HEK293T (cell line): ENCODE data around the gene HOXB2.

Experiments
- CTCF ChIA-PET: fragments of 350-600 bp; formaldehyde crosslinking; extraction: SDS; loops from one replicate; lab custom pipeline; 2021; ENCODE audit warnings: antibody characterized with exemption, inconsistent platforms; lab: Yijun Ruan, JAX
- POLR2A ChIA-PET: fragments of 350-600 bp; formaldehyde crosslinking; extraction: SDS; loops from one replicate; lab custom pipeline; 2020; ENCODE audit warnings: antibody characterized with exemption, inconsistent platforms; lab: Yijun Ruan, JAX
- DNase-seq: peaks from one replicate; pipeline ENCODE4 v3.0.0; 2012; ENCODE audit warnings: mixed read lengths; ENCODE audit errors: extremely low spot score
- ARNT ChIP-seq: fragments of 450-650 bp; IDR thresholded peaks from 2 replicates; pipeline ENCODE4 v1.6.1; 2017; ENCODE audit warnings: mild to moderate bottlenecking
- BHLHE40 ChIP-seq: fragments of 450-650 bp; IDR thresholded peaks from 2 replicates; pipeline ENCODE4 v1.6.1; 2016; ENCODE audit warnings: mild to moderate bottlenecking, moderate library complexity, borderline replicate concordance
- CTBP1 ChIP-seq: fragments of 450-650 bp; IDR thresholded peaks from 2 replicates; pipeline ENCODE4 v1.6.1; 2016; ENCODE audit warnings: borderline replicate concordance
- ELF4 ChIP-seq: fragments of 450-650 bp; IDR thresholded peaks from 2 replicates; pipeline ENCODE4 v1.6.1; 2017; ENCODE audit warnings: antibody characterized with exemption
- FOXA1 ChIP-seq: fragments of 450-650 bp; IDR thresholded peaks from 2 replicates; pipeline ENCODE4 v1.6.1; 2016; ENCODE audit warnings: mild to moderate bottlenecking
- FOXK2 ChIP-seq: fragments of 450-650 bp; IDR thresholded peaks from 2 replicates; pipeline ENCODE4 v1.6.1; 2016; ENCODE audit warnings: mild to moderate bottlenecking
- FOXM1 ChIP-seq: fragments of 450-650 bp; IDR thresholded peaks from 2 replicates; pipeline ENCODE4 v1.6.1; 2017; ENCODE audit warnings: mild to moderate bottlenecking, borderline replicate concordance
- HDGF ChIP-seq: fragments of 450-650 bp; IDR thresholded peaks from 2 replicates; pipeline ENCODE4 v1.6.1; 2017; ENCODE audit warnings: antibody characterized with exemption, borderline replicate concordance
- L3MBTL2 ChIP-seq: fragments of 450-650 bp; conservative IDR thresholded peaks from 2 replicates; pipeline ENCODE4 v1.6.1; 2016; ENCODE audit warnings: mild to moderate bottlenecking
- LEF1 ChIP-seq: fragments of 450-650 bp; IDR thresholded peaks from 2 replicates; pipeline ENCODE4 v1.6.1; 2017; ENCODE audit warnings: mild to moderate bottlenecking, borderline replicate concordance
- NFRKB ChIP-seq: fragments of 450-650 bp; IDR thresholded peaks from 2 replicates; pipeline ENCODE4 v1.6.1; 2016; ENCODE audit warnings: mild to moderate bottlenecking, moderate library complexity
- PKNOX1 ChIP-seq: fragments of 450-650 bp; IDR thresholded peaks from 2 replicates; pipeline ENCODE4 v1.6.1; 2016
- SP1 ChIP-seq: fragments of 450-650 bp; IDR thresholded peaks from 2 replicates; pipeline ENCODE4 v1.6.1; 2017
- SUZ12 ChIP-seq: fragments of 450-650 bp; IDR thresholded peaks from 2 replicates; pipeline ENCODE4 v1.6.1; 2016; ENCODE audit warnings: mild to moderate bottlenecking
- TARDBP ChIP-seq: fragments of 450-650 bp; IDR thresholded peaks from 2 replicates; pipeline ENCODE4 v1.6.1; 2016
- ZNF384 ChIP-seq: fragments of 450-650 bp; IDR thresholded peaks from 2 replicates; pipeline ENCODE4 v1.6.1; 2016

HOXB2 gene

GRCh38 chr17:48505788-48506187 lies 39.1 kb downstream of the HOXB2 start:
- ChIA-PET CTCF (interaction anchor here (0.6 to 1.1 kb wide), 3 partner anchors 8 to 279 kb away, joined by 4 to 9 read pairs (median 5); no protein-coding TSS in a partner anchor), POLR2A (no interaction called here)
- no peak for DNase-seq
- TF ChIP-seq TARDBP: no peak
- no peak for TF ChIP-seq FOXA1
- TF ChIP-seq ELF4: no peak
- TF ChIP-seq ARNT: no peak
- no peak for TF ChIP-seq LEF1
- TF ChIP-seq HDGF: no peak
- no peak for TF ChIP-seq L3MBTL2
- TF ChIP-seq FOXM1: no peak
- TF ChIP-seq PKNOX1: no peak
- TF ChIP-seq FOXK2: no peak
- TF ChIP-seq CTBP1: no peak
- TF ChIP-seq BHLHE40: no peak
- no peak for TF ChIP-seq NFRKB
- TF ChIP-seq SUZ12: no peak
- TF ChIP-seq SP1: no peak
- no peak for TF ChIP-seq ZNF384

GRCh38 chr17:48504953-48505352 lies 40.0 kb downstream of the HOXB2 start:
- no peak for DNase-seq
- ChIA-PET CTCF (interaction anchor here (1.1 to 1.7 kb wide), 3 partner anchors 12 to 27 kb away, joined by 3 to 7 read pairs (median 5); no protein-coding TSS in a partner anchor), POLR2A (interaction anchor here (2.0 to 2.4 kb wide), 3 partner anchors 11 to 84 kb away, joined by 7 to 13 read pairs (median 10); no protein-coding TSS in a partner anchor)

GRCh38 chr17:48503747-48504146 lies 41.2 kb downstream of the HOXB2 start:
- POLR2A ChIA-PET: interaction anchor here (0.6 to 2.4 kb wide), 7 partner anchors 10 to 119 kb away, joined by 3 to 13 read pairs (median 3); no protein-coding TSS in a partner anchor

More at GRCh38 chr17:48504953-48505352, 40.0 kb downstream of the HOXB2 start:
- TF ChIP-seq ELF4 (no peak), TARDBP (no peak), NFRKB (no peak), LEF1 (no peak), BHLHE40 (no peak), CTBP1 (no peak)

GRCh38 chr17:48502901-48503300 lies 42.0 kb downstream of the HOXB2 start:
- DNase-seq: no peak
- TF ChIP-seq NFRKB (no peak), SP1 (no peak)
- CTCF ChIA-PET: no interaction called here
- POLR2A ChIA-PET: interaction anchor here (2.0 to 2.4 kb wide), 3 partner anchors 9 to 86 kb away, joined by 7 to 13 read pairs (median 10); no protein-coding TSS in a partner anchor

More at GRCh38 chr17:48503747-48504146, 41.2 kb downstream of the HOXB2 start:
- DNase-seq: no peak
- TF ChIP-seq FOXK2 (no peak), PKNOX1 (peak; percentile 14; the same call in 1 of the 2 replicates), ARNT (no peak), BHLHE40 (no peak), NFRKB (no peak)
- CTCF ChIA-PET: interaction anchor here (0.8 to 1.7 kb wide), 5 partner anchors 11 to 168 kb away, joined by 3 to 7 read pairs (median 3); no protein-coding TSS in a partner anchor

- ChIA-PET CTCF (interaction anchor here (1.1 kb wide), 1 partner anchor 61 kb away, joined by 3 read pairs; no protein-coding TSS in a partner anchor), POLR2A (no interaction called here)
- DNase-seq: no peak
- TF ChIP-seq PKNOX1 (no peak), LEF1 (no peak), SUZ12 (no peak)
Measured at GRCh38 chr17:48502312-48502711, 42.6 kb downstream of the HOXB2 start.

- TF ChIP-seq FOXA1 (no peak), SP1 (no peak), PKNOX1 (no peak), TARDBP (no peak), HDGF (no peak), L3MBTL2 (no peak), NFRKB (no peak), SUZ12 (no peak), FOXM1 (no peak), ZNF384 (no peak), FOXK2 (no peak), BHLHE40 (no peak), ELF4 (no peak), LEF1 (no peak)
- DNase-seq: peak; percentile 56
- ChIA-PET POLR2A (interaction anchor here (0.6 to 1.7 kb wide), 3 partner anchors 8 to 187 kb away, joined by 3 to 8 read pairs (median 7); no protein-coding TSS in a partner anchor), CTCF (interaction anchor here (0.6 to 1.5 kb wide), 13 partner anchors 9 to 746 kb away, joined by 3 to 8 read pairs (median 3); no protein-coding TSS in a partner anchor)
Measured at GRCh38 chr17:48500435-48501426, 44.2 kb downstream of the HOXB2 start.
